T-cell (primary cell): ENCODE data around the gene MYL4. TPM values are rescaled to one million over a fixed set of nuclear protein-coding genes. Genes with fewer than 3 reads are reported as not detected.
"Not testable (repeated sequence)": the region's sequence is repeated elsewhere in the genome, so short reads cannot be mapped to it uniquely, and the experiment has no call there.

Experiments
- ATAC-seq, 4 experiments: fragments of 200-7000 bp in 3 of 4; fragments of 150-1000 bp in 1 of 4; cut with Tn5 transposase; replicated peaks in 1 of 4; 1 replicate in 3 of 4; 2 replicates in 1 of 4; pipeline ENCODE4 v1.10.0; 2021; ENCODE audit warnings: moderate library complexity in 3 of 4, mild to moderate bottlenecking in 2 of 4, moderate number of reproducible peaks in 1 of 4
- CTCF ChIA-PET, 2 donors: fragments of 300-600 bp; sonication (Branson Sonifier 250); formaldehyde crosslinking; loops; one replicate each; lab custom pipeline; 2022; ENCODE audit warnings: antibody characterized with exemption in 2 of 2; lab: Charles Lee
- POLR2A ChIA-PET, 2 donors: fragments of 300-600 bp; sonication (Branson Sonifier 250); formaldehyde crosslinking; loops; one replicate each; lab custom pipeline; 2022; ENCODE audit warnings: antibody characterized with exemption in 2 of 2; lab: Charles Lee
- DNase-seq, 35 experiments: peaks; one replicate each; pipeline versions ENCODE4 v3.0.0 to v3.0.0-alpha.2; 2013 to 2023
- H3K27ac ChIP-seq: one replicate; pipeline ENCODE4 v1.5.1; 2013; ENCODE audit warnings: low read length
- H3K27me3 ChIP-seq, 2 experiments: replicated peaks in 1 of 2; 1 replicate in 1 of 2; 2 replicates in 1 of 2; pipeline versions ENCODE4 v1.6.1 to v1.7.0; 2013; ENCODE audit warnings: low read length in 1 of 2, mixed read lengths in 1 of 2; ENCODE audit not compliant: control insufficient read depth in 2 of 2, insufficient read depth in 2 of 2; ENCODE audit errors: extremely low read depth in 1 of 2
- H3K36me3 ChIP-seq, 2 donors: 1 replicate in 1 of 2; 2 replicates in 1 of 2; pipeline versions ENCODE4 v1.6.1 to v1.7.0; 2013; ENCODE audit warnings: low read length in 1 of 2; ENCODE audit not compliant: control insufficient read depth in 2 of 2, insufficient read depth in 1 of 2; ENCODE audit errors: extremely low read depth in 1 of 2
- H3K4me1 ChIP-seq, 2 experiments: 1 replicate in 1 of 2; 2 replicates in 1 of 2; pipeline versions ENCODE4 v1.6.1 to v1.7.0; 2013; ENCODE audit warnings: low read length in 2 of 2, mixed read lengths in 1 of 2; ENCODE audit not compliant: insufficient read depth in 2 of 2, control insufficient read depth in 1 of 2; ENCODE audit errors: extremely low read depth in 1 of 2
- H3K4me3 ChIP-seq, 2 donors: 1 replicate in 1 of 2; 2 replicates in 1 of 2; pipeline versions ENCODE4 v1.5.1 to v1.7.0; 2013; ENCODE audit warnings: mild to moderate bottlenecking in 2 of 2, low read length in 1 of 2, moderate library complexity in 1 of 2; ENCODE audit not compliant: control insufficient read depth in 1 of 2; ENCODE audit errors: extremely low read depth in 1 of 2
- H3K9me3 ChIP-seq: 2 replicates; pipeline ENCODE4 v1.7.0; 2013
- H3K27ac Mint-ChIP-seq, 2 donors: one replicate each; pipeline ENCODE4 v1.8.0; 2020 to 2021; ENCODE audit warnings: mild to moderate bottlenecking in 2 of 2, mixed read lengths in 2 of 2
- H3K27me3 Mint-ChIP-seq, 2 donors: one replicate each; pipeline ENCODE4 v1.8.0; 2021 to 2022; ENCODE audit warnings: mixed read lengths in 2 of 2
- H3K36me3 Mint-ChIP-seq: one replicate; pipeline ENCODE4 v1.8.0; 2021; ENCODE audit warnings: mixed read lengths
- H3K4me1 Mint-ChIP-seq, 3 donors: one replicate each; pipeline ENCODE4 v1.8.0; 2020 to 2022; ENCODE audit warnings: mixed read lengths in 3 of 3, mild to moderate bottlenecking in 1 of 3
- H3K4me3 Mint-ChIP-seq, 3 donors: one replicate each; pipeline ENCODE4 v1.8.0; 2020 to 2022; ENCODE audit warnings: mild to moderate bottlenecking in 3 of 3, mixed read lengths in 3 of 3, moderate library complexity in 3 of 3
- H3K9me3 Mint-ChIP-seq, 3 donors: one replicate each; pipeline ENCODE4 v1.8.0; 2020 to 2022; ENCODE audit warnings: mixed read lengths in 3 of 3
- WGBS: methylation state at CpG from one replicate; pipeline ENCODE4 v1.1.5; 2013; ENCODE audit warnings: missing lambda C conversion rate; ENCODE audit not compliant: insufficient coverage; 5-methylcytosine and 5-hydroxymethylcytosine counted together
- total RNA-seq, 35 experiments: library from RNA in 6 of 35; stranded (reverse) in 6 of 35; fragments of 120-200 nt in 1 of 35; gene quantifications; one replicate each; pipeline versions ENCODE4 v1.2.1 to v1.2.4 and lab custom pipeline; 2013 to 2026

MYL4 gene
- total RNA-seq, 5 donors from 2014 or later (not counting 1 experiment from before 2014, with no cell fraction given): not detected

GRCh38 chr17:47266782-47267181, 57.6 kb downstream of the MYL4 start:
- POLR2A ChIA-PET: no interaction called here

GRCh38 chr17:47267354-47267828, 58.2 kb downstream of the MYL4 start:
- Histone ChIP-seq H3K36me3 (no peaks in the 10 kb centered on the region), H3K9me3 (no peaks in the 10 kb centered on the region), H3K27ac (no peak overlapping the region), H3K27me3 (peaks cover 2 to 6% of the 10 kb centered on the region in 2 experiments), H3K4me1 (no peaks in the 10 kb centered on the region), H3K4me3 (no peak overlapping the region)
- DNase-seq (no peak), ATAC-seq (no peak)
- ChIA-PET POLR2A (no interaction called here), CTCF (no interaction called here)
- H3K4me1 Mint-ChIP-seq: no peaks in the 10 kb centered on the region
- H3K27ac Mint-ChIP-seq: no peak overlapping the region
- H3K36me3 Mint-ChIP-seq: no peaks in the 10 kb centered on the region
- peaks cover 2 to 6% (median 5%) of the 10 kb centered on the region in 3 donors for H3K9me3 Mint-ChIP-seq
- 57% methylated on average over 1 of the region's 1 CpG for WGBS
- peaks cover 5 to 19% of the 10 kb centered on the region in 2 donors for H3K27me3 Mint-ChIP-seq
- H3K4me3 Mint-ChIP-seq: no peak overlapping the region

More at GRCh38 chr17:47266782-47267181, 57.6 kb downstream of the MYL4 start:
- Histone ChIP-seq H3K9me3 (no peaks in the 10 kb centered on the region), H3K4me1 (no peaks in the 10 kb centered on the region), H3K4me3 (no peak overlapping the region), H3K27me3 (peaks cover 2 to 10% of the 10 kb centered on the region in 2 experiments), H3K36me3 (no peaks in the 10 kb centered on the region), H3K27ac (no peak overlapping the region)
- H3K9me3 Mint-ChIP-seq: peaks cover 2 to 6% (median 5%) of the 10 kb centered on the region in 3 donors
- H3K4me1 Mint-ChIP-seq: no peaks in the 10 kb centered on the region
- peak overlapping the region in 1 of 2 donors; percentile 23 for H3K27ac Mint-ChIP-seq
- CTCF ChIA-PET: no interaction called here
- DNase-seq: no peak
- H3K27me3 Mint-ChIP-seq: peaks cover 5 to 25% of the 10 kb centered on the region in 2 donors
- 80% methylated on average over 5 of the region's 6 CpGs for WGBS
- no peak overlapping the region for H3K4me3 Mint-ChIP-seq
- H3K36me3 Mint-ChIP-seq: no peaks in the 10 kb centered on the region
- ATAC-seq: no peak

DNA sequence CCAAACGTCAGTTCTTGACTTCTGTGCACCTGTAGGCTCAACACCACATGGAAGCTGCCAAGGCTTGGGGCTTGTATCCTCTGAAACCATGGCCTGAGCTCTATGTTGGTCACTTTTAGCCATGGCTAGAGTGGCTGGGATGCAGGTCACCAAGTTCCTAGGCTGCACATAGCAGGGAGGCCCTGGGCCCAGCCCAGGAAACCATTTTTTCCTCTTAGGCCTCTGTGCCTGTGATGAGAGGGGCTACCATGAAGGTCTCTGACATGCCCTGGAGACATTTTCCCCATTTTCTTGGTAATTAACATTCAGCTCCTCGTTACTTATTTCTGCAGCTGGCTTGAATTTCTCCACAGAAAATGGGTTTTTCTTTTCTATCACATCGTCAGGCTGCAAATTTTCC, 59.8 kb downstream of the MYL4 start:
- H3K4me3 Mint-ChIP-seq, CTCF ChIA-PET: not testable (repeated sequence)
- 60% methylated on average over 3 of the region's 3 CpGs for WGBS

DNA sequence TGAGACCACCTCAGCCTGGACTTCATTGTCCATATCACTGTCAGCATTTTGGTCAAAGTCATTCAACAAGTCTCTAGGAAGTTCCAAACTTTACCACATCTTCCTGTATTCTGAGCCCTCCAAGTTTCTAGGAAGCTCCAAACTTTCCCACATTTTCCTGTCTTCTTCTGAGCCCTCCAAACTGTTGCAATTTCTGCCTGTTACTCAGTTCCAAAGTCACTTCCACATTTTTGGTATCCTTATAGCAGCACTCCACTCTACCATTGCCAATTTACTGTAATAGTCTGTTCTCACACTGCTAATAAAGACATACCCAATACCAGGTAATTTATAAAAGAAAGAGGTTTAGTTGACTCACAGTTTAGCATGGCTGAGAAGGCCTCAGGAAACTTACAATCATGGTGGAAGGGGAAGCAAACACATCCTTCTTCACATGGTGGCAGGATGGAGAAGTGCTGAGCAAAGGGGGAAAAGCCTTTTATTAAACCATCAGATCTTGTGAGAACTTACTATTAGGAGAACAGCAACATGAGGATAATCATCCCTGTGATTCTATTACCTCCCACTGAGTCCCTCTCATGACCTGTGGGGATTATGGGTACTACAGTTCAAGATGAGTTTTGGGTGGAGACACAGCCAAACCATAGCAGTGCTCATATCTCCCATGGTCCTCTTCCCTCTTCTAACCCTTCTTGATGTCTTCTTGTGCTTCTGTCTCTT, 60.6 kb downstream of the MYL4 start:
- H3K4me3 Mint-ChIP-seq, H3K36me3 Mint-ChIP-seq, H3K27me3 ChIP-seq, H3K9me3 Mint-ChIP-seq, H3K4me3 ChIP-seq, H3K27ac ChIP-seq, H3K36me3 ChIP-seq, ATAC-seq, H3K9me3 ChIP-seq, CTCF ChIA-PET, H3K4me1 Mint-ChIP-seq, DNase-seq, POLR2A ChIA-PET, H3K27ac Mint-ChIP-seq, H3K4me1 ChIP-seq: not testable (repeated sequence)
- peaks cover 2 to 15% of the 10 kb centered on the region in 2 donors for H3K27me3 Mint-ChIP-seq

More for the DNA sequence above, 59.8 kb downstream of the MYL4 start:
- H3K36me3 ChIP-seq, H3K9me3 ChIP-seq, ATAC-seq, POLR2A ChIA-PET, H3K4me3 ChIP-seq, H3K4me1 ChIP-seq, H3K4me1 Mint-ChIP-seq, H3K27me3 ChIP-seq, DNase-seq, H3K27ac ChIP-seq, H3K36me3 Mint-ChIP-seq, H3K27ac Mint-ChIP-seq, H3K9me3 Mint-ChIP-seq: not testable (repeated sequence)
- peaks cover 3 to 14% of the 10 kb centered on the region in 2 donors for H3K27me3 Mint-ChIP-seq

- WGBS: no CpG with 5 or more reads among the region's 2 CpGs
- Histone ChIP-seq H3K4me1 (no peaks in the 10 kb centered on the region), H3K36me3 (no peaks in the 10 kb centered on the region), H3K9me3 (no peaks in the 10 kb centered on the region), H3K4me3 (no peak overlapping the region), H3K27me3 (peaks cover 0 to 15% of the 10 kb centered on the region in 2 experiments), H3K27ac (no peak overlapping the region)
- ChIA-PET POLR2A (no interaction called here), CTCF (interaction anchor here in 1 of 2 donors (0.7 kb wide), 1 partner anchor 918 kb away, joined by 3 read pairs; no protein-coding TSS in a partner anchor)
- Mint-ChIP-seq H3K4me1 (no peaks in the 10 kb centered on the region), H3K27me3 (peaks cover 9 to 18% of the 10 kb centered on the region in 2 donors), H3K36me3 (no peaks in the 10 kb centered on the region), H3K27ac (no peak overlapping the region), H3K9me3 (peaks cover 2 to 6% (median 5%) of the 10 kb centered on the region in 3 donors), H3K4me3 (no peak overlapping the region)
- no peak for ATAC-seq
- DNase-seq: no peak
Measured at GRCh38 chr17:47270946-47271705, 62.0 kb downstream of the MYL4 start.

- no peaks in the 10 kb centered on the region for H3K36me3 Mint-ChIP-seq
- Histone ChIP-seq H3K36me3 (no peaks in the 10 kb centered on the region), H3K9me3 (no peaks in the 10 kb centered on the region), H3K4me1 (no peaks in the 10 kb centered on the region), H3K27ac (no peak overlapping the region), H3K4me3 (no peak overlapping the region), H3K27me3 (peaks cover 0 to 17% of the 10 kb centered on the region in 2 experiments)
- ChIA-PET CTCF (no interaction called here), POLR2A (no interaction called here)
- H3K27me3 Mint-ChIP-seq: peaks cover 9 to 15% of the 10 kb centered on the region in 2 donors
- ATAC-seq: no peak
- no peaks in the 10 kb centered on the region for H3K4me1 Mint-ChIP-seq
- peaks cover 2 to 6% (median 5%) of the 10 kb centered on the region in 3 donors for H3K9me3 Mint-ChIP-seq
- no CpG with 5 or more reads among the region's 1 CpG for WGBS
- DNase-seq: no peak
- no peak overlapping the region for H3K27ac Mint-ChIP-seq
- H3K4me3 Mint-ChIP-seq: no peak overlapping the region
Measured at GRCh38 chr17:47272491-47272890, 63.3 kb downstream of the MYL4 start.
